Measurements from ENCODE around the gene SLC23A2. TPM values are rescaled to one million over a fixed set of nuclear protein-coding genes. Genes with fewer than 3 reads are reported as not detected.

The SLC23A2 gene
- total RNA-seq, 4 donors from 2014 or later: 4.6 to 15.2 (median 7.9) TPM

- DNase-seq (ENCODE audit: low spot score in 2 of 2): peak; percentile 27 to 84
- 22 to 39% methylated on average over 16 of the region's 16 CpGs for WGBS, 2 donors
- TF ChIP-seq POLR2A (IDR thresholded peaks at IDR 0.05): no peak
- TF ChIP-seq CTCF (IDR thresholded peaks at IDR 0.05): no peak
- intact Hi-C loops (cut with DNase I; ENCODE audit: low total_unique reads): no loop called here
- H3K4me3 ChIP-seq (ENCODE audit: low read depth, poor library complexity, severe bottlenecking): no peak overlapping the region
Measured at GRCh38 chr20:4835244-4836177, 165.8 kb downstream of the SLC23A2 start.

GRCh38 chr20:4833074-4833728, 168.1 kb downstream of the SLC23A2 start:
- WGBS, 2 donors: 69 to 70% methylated on average over 6 of the region's 6 CpGs
- TF ChIP-seq CTCF (IDR thresholded peaks at IDR 0.05) (no peak), POLR2A (IDR thresholded peaks at IDR 0.05) (no peak)
- intact Hi-C loops (cut with DNase I; ENCODE audit: low total_unique reads): no loop called here
- DNase-seq (ENCODE audit: low spot score in 2 of 2): no peak
- no peak overlapping the region for H3K4me3 ChIP-seq (ENCODE audit: low read depth, poor library complexity, severe bottlenecking)

GRCh38 chr20:4832469-4832868, 168.8 kb downstream of the SLC23A2 start:
- intact Hi-C loops (cut with DNase I; ENCODE audit: low total_unique reads): no loop called here
- WGBS, 2 donors: 89 to 91% methylated on average over 2 of the region's 2 CpGs
- no peak overlapping the region for H3K4me3 ChIP-seq (ENCODE audit: low read depth, poor library complexity, severe bottlenecking)
- TF ChIP-seq CTCF (IDR thresholded peaks at IDR 0.05): no peak
- no peak for TF ChIP-seq POLR2A (IDR thresholded peaks at IDR 0.05)
- DNase-seq (ENCODE audit: low spot score in 2 of 2): no peak

- intact Hi-C loops (cut with DNase I; ENCODE audit: low total_unique reads): no loop called here
- TF ChIP-seq POLR2A (IDR thresholded peaks at IDR 0.05) (no peak), CTCF (IDR thresholded peaks at IDR 0.05) (no peak)
- WGBS, 2 donors: 28 to 29% methylated on average over 2 of the region's 2 CpGs
- no peak overlapping the region for H3K4me3 ChIP-seq (ENCODE audit: low read depth, poor library complexity, severe bottlenecking)
- no peak for DNase-seq (ENCODE audit: low spot score in 2 of 2)
Measured at GRCh38 chr20:4830696-4831095, 170.6 kb downstream of the SLC23A2 start.

GRCh38 chr20:4830259-4830658, 171.1 kb downstream of the SLC23A2 start:
- no peak overlapping the region for H3K4me3 ChIP-seq (ENCODE audit: low read depth, poor library complexity, severe bottlenecking)
- TF ChIP-seq POLR2A (IDR thresholded peaks at IDR 0.05) (no peak), CTCF (IDR thresholded peaks at IDR 0.05) (no peak)
- WGBS, 2 donors: 70 to 83% methylated on average over 3 of the region's 3 CpGs
- intact Hi-C loops (cut with DNase I; ENCODE audit: low total_unique reads): no loop called here
- DNase-seq (ENCODE audit: low spot score in 2 of 2): no peak
